Endothelial cell of umbilical vein (primary cell): ENCODE results near the gene RHOBTB1. TPM values are rescaled to one million over a fixed set of nuclear protein-coding genes. Genes with fewer than 3 reads are reported as not detected.

ENCODE experiments used
- BruUV-seq: library from RNA; stranded (reverse); fragments of 400-500 nt; replicated peaks from 2 replicates; lab custom pipeline; 2021; lab: Mats Ljungman, UMichigan
- CTCF ChIA-PET: fragments of 300-600, 350-600 bp; sonication (Branson Sonifier 250); formaldehyde crosslinking; loops from one replicate; lab custom pipeline; 2021; ENCODE audit warnings: antibody characterized with exemption, inconsistent platforms; lab: Charles Lee
- POLR2A ChIA-PET: fragments of 300-600, 350-600 bp; sonication (Branson Sonifier 250); formaldehyde crosslinking; loops from one replicate; lab custom pipeline; 2021; ENCODE audit warnings: antibody characterized with exemption, inconsistent platforms; lab: Charles Lee
- DNase-seq: peaks from one replicate; pipeline ENCODE4 v3.0.0-alpha.2; 2011; ENCODE audit warnings: low read depth, low spot score
- FAIRE-seq: peaks from 2 replicates; lab custom pipeline; 2011; peaks lifted over from hg19 to GRCh38; lab: Jason Lieb, UNC
- H2AFZ ChIP-seq: 2 replicates; pipeline ENCODE4 v1.6.0; 2012; ENCODE audit warnings: low read depth, low read length, control low read depth, inconsistent platforms
- H3K27ac ChIP-seq: 2 replicates; pipeline ENCODE4 v1.5.1; 2011; ENCODE audit warnings: low read depth, mild to moderate bottlenecking, control low read depth, low read length, moderate library complexity; ENCODE audit not compliant: insufficient read depth
- H3K27me3 ChIP-seq, 2 experiments: 2 replicates each; pipeline versions ENCODE4 v1.6.0 to v1.6.1; 2011; ENCODE audit warnings: low read length in 2 of 2, mixed read lengths in 1 of 2; ENCODE audit not compliant: control insufficient read depth in 2 of 2, insufficient read depth in 2 of 2
- H3K36me3 ChIP-seq, 2 experiments: 2 replicates in 1 of 2; 3 replicates in 1 of 2; pipeline ENCODE4 v1.5.1; 2011; ENCODE audit warnings: low read length in 2 of 2, mild to moderate bottlenecking in 1 of 2, moderate library complexity in 1 of 2; ENCODE audit not compliant: control insufficient read depth in 2 of 2, insufficient read depth in 2 of 2; ENCODE audit errors: extremely low read depth in 1 of 2
- H3K4me1 ChIP-seq: 3 replicates; pipeline ENCODE4 v1.5.1; 2011; ENCODE audit warnings: mild to moderate bottlenecking, low read length; ENCODE audit not compliant: control insufficient read depth, insufficient read depth; ENCODE audit errors: extremely low read depth
- H3K4me2 ChIP-seq: 2 replicates; pipeline ENCODE4 v1.6.1; 2011; ENCODE audit warnings: low read length, control low read depth, mixed read lengths; ENCODE audit not compliant: insufficient read depth
- H3K4me3 ChIP-seq, 3 experiments: fragments of 200-600 bp in 1 of 3; sonication (generic), shearing (Covaris generic) in 1 of 3; replicated peaks in 1 of 3; 2 replicates each; pipeline ENCODE4 v1.5.1; 2011 to 2016; ENCODE audit warnings: control low read depth in 3 of 3, low read length in 3 of 3, mild to moderate bottlenecking in 2 of 3, inconsistent platforms in 1 of 3, low read depth in 1 of 3, moderate library complexity in 1 of 3; ENCODE audit not compliant: insufficient read depth in 1 of 3
- H3K79me2 ChIP-seq: 2 replicates; pipeline ENCODE4 v1.6.0; 2012; ENCODE audit warnings: low read length, inconsistent platforms; ENCODE audit not compliant: control insufficient read depth, insufficient read depth
- H3K9ac ChIP-seq: replicated peaks from 2 replicates; pipeline ENCODE3; 2011; ENCODE audit warnings: low read length, control low read depth; ENCODE audit not compliant: insufficient read depth; ENCODE audit errors: extremely low read depth
- H3K9me1 ChIP-seq: replicated peaks from 3 replicates; pipeline ENCODE4 v1.6.0; 2011; ENCODE audit warnings: mild to moderate bottlenecking, low read length; ENCODE audit not compliant: control insufficient read depth, insufficient read depth; ENCODE audit errors: extremely low read depth
- H3K9me3 ChIP-seq: replicated peaks from 2 replicates; pipeline ENCODE4 v1.5.1; 2012; ENCODE audit warnings: low read length, inconsistent platforms; ENCODE audit not compliant: control insufficient read depth, insufficient read depth
- H4K20me1 ChIP-seq: replicated peaks from 2 replicates; pipeline ENCODE3; 2011; ENCODE audit warnings: mild to moderate bottlenecking, low read length; ENCODE audit not compliant: control insufficient read depth, insufficient read depth; ENCODE audit errors: extremely low read depth
- EZH2 ChIP-seq: IDR thresholded peaks from 2 replicates; pipeline ENCODE4 v1.6.1; 2012; ENCODE audit warnings: borderline replicate concordance, low read depth, mild to moderate bottlenecking, moderate library complexity, low read length, inconsistent platforms; ENCODE audit not compliant: severe bottlenecking
- FOS ChIP-seq: IDR thresholded peaks from 2 replicates; pipeline ENCODE4 v1.6.1; 2011; ENCODE audit warnings: mild to moderate bottlenecking, low read length, moderate library complexity, borderline replicate concordance; ENCODE audit not compliant: insufficient read depth
- GATA2 ChIP-seq: IDR thresholded peaks from 2 replicates; pipeline ENCODE4 v1.7.0; 2011; ENCODE audit warnings: low read depth, mild to moderate bottlenecking, moderate library complexity, mixed read lengths, low read length; ENCODE audit not compliant: insufficient read length, insufficient read depth
- JUN ChIP-seq: IDR thresholded peaks from 2 replicates; pipeline ENCODE4 v1.6.1; 2011; ENCODE audit warnings: borderline replicate concordance, low read depth; ENCODE audit not compliant: insufficient read length, insufficient read depth
- MYC ChIP-seq: IDR thresholded peaks from one replicate; pipeline ENCODE4 v1.6.1; 2011; ENCODE audit warnings: mild to moderate bottlenecking, low read depth, low read length
- POLR2A ChIP-seq: IDR thresholded peaks from 2 replicates; pipeline ENCODE4 v1.6.1; 2012; ENCODE audit warnings: low read depth, mild to moderate bottlenecking, control low read depth, low read length
- POLR2AphosphoS5 ChIP-seq: IDR thresholded peaks from 2 replicates; pipeline ENCODE4 v1.6.1; 2012; ENCODE audit warnings: low read depth, mild to moderate bottlenecking, control low read depth, low read length, moderate library complexity; ENCODE audit not compliant: insufficient read depth
- dilution Hi-C: fragments of 300-500 bp; cut with MboI; formaldehyde crosslinking; loops from one replicate; pipeline ENCODE4 v1.15.0; 2019; ENCODE audit warnings: low sequenced_read_pairs; ENCODE audit not compliant: extremely low pct_ligation_motif_present
- intact Hi-C: fragments of 100-400 bp; cut with micrococcal nuclease; formaldehyde crosslinking; loops from one replicate; pipeline ENCODE4 v1.10.0; 2022
- polyA plus RNA-seq, 4 experiments: library from polyadenylated mRNA; depleted of rRNA in 3 of 4; stranded (reverse) in 3 of 4; unstranded in 1 of 4; fragments of >200 nt; gene quantifications; 2 replicates each; pipeline versions ENCODE4 v1.2.1 to v1.2.3, GENCODE V29; 2011 to 2012; ENCODE audit warnings: missing spikeins in 1 of 4
- total RNA-seq: library from RNA; stranded (reverse); gene quantifications from 2 replicates; pipeline ENCODE4 v1.2.3, GENCODE V29; 2021
- TF ChIP-seq, protein P1 (sequence below): IDR thresholded peaks from 2 replicates; pipeline ENCODE4 v1.6.1; 2011; ENCODE audit not compliant: insufficient read depth, insufficient read length
- TF ChIP-seq, protein P2 (sequence below), 2 donors: IDR thresholded peaks; 1 replicate in 1 of 2; 2 replicates in 1 of 2; pipeline ENCODE4 v1.5.1; 2011; ENCODE audit warnings: low read length in 2 of 2, mild to moderate bottlenecking in 2 of 2, moderate library complexity in 2 of 2, control low read depth in 1 of 2, inconsistent platforms in 1 of 2, low read depth in 1 of 2; ENCODE audit not compliant: insufficient read depth in 1 of 2; ENCODE audit errors: extremely low read depth in 1 of 2

The RHOBTB1 gene
- total and polyA plus RNA-seq, 2 donors (not counting 3 experiments of a cell fraction or from before 2014, with no cell fraction given) = 21.2 to 31.0 TPM

DNA sequence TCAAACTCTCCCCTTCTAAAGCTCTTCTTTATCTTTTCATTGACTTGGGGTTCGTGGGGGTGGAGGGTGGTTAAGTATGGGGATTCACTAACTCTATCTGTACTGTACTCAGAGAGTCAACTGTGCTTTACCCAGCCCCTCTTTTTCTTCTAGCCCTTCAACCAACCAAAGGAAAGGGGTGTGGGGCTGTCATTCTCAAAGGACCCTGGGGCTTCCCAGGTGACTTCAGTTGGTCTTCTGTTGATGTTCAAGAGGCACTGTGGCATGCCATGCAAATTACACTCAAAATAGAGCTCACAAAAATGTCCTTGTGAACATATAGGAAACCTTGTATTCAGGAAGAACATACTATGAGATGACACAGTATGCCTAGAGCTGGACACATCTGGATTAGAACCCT is 16.9 kb upstream of the RHOBTB1 start:
- H4K20me1 ChIP-seq = no peaks in the 10 kb centered on the region
- no peak overlapping the region for H3K4me2 ChIP-seq
- no peak overlapping the region for H3K4me3 ChIP-seq
- DNase-seq (no peak), FAIRE-seq (no peak)
- no peaks in the 10 kb centered on the region for H3K27me3 ChIP-seq
- no TSS peak for BruUV-seq
- no peak overlapping the region for H3K9ac ChIP-seq
- TF ChIP-seq, protein P1, sequence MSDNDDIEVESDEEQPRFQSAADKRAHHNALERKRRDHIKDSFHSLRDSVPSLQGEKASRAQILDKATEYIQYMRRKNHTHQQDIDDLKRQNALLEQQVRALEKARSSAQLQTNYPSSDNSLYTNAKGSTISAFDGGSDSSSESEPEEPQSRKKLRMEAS = no peak
- TF ChIP-seq POLR2A = no peak
- TF ChIP-seq FOS = no peak
- TF ChIP-seq GATA2 = no peak
- no peak for TF ChIP-seq JUN
- no peak for TF ChIP-seq POLR2AphosphoS5
- TF ChIP-seq EZH2 = no peak
- TF ChIP-seq, protein P2, sequence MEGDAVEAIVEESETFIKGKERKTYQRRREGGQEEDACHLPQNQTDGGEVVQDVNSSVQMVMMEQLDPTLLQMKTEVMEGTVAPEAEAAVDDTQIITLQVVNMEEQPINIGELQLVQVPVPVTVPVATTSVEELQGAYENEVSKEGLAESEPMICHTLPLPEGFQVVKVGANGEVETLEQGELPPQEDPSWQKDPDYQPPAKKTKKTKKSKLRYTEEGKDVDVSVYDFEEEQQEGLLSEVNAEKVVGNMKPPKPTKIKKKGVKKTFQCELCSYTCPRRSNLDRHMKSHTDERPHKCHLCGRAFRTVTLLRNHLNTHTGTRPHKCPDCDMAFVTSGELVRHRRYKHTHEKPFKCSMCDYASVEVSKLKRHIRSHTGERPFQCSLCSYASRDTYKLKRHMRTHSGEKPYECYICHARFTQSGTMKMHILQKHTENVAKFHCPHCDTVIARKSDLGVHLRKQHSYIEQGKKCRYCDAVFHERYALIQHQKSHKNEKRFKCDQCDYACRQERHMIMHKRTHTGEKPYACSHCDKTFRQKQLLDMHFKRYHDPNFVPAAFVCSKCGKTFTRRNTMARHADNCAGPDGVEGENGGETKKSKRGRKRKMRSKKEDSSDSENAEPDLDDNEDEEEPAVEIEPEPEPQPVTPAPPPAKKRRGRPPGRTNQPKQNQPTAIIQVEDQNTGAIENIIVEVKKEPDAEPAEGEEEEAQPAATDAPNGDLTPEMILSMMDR (IDR thresholded peaks at IDR 0.05; ENCODE audit: extremely low read depth in 1 of 2, insufficient read depth in 1 of 2, low read depth in 1 of 2, low read length in 2 of 2) = no peak
- TF ChIP-seq MYC = no peak
- no peaks in the 10 kb centered on the region for H3K79me2 ChIP-seq
- no peaks in the 10 kb centered on the region for H3K9me3 ChIP-seq
- ChIA-PET POLR2A (interaction anchor here (0.7 to 1.2 kb wide), 2 partner anchors 18 to 1095 kb away, joined by 3 read pairs; no protein-coding TSS in a partner anchor), CTCF (interaction anchor here (1.0 to 1.6 kb wide), 3 partner anchors 10 to 142 kb away, joined by 3 to 6 read pairs (median 3); no protein-coding TSS in a partner anchor)
- no peaks in the 10 kb centered on the region for H3K9me1 ChIP-seq
- intact Hi-C loops (loop anchor here (5.0 to 10.0 kb wide), 4 partner anchors 516 to 941 kb away; partner anchors contain the start of gene ARID5B), dilution Hi-C loops (no loop called here)
- no peaks in the 10 kb centered on the region for H3K36me3 ChIP-seq
- H3K27ac ChIP-seq = no peak overlapping the region
- no peak overlapping the region for H2AFZ ChIP-seq
- peaks cover 29% of the 10 kb centered on the region for H3K4me1 ChIP-seq
